Natural killer cell (primary cell): ENCODE data around the gene S1PR2. TPM values are rescaled to one million over a fixed set of nuclear protein-coding genes. Genes with fewer than 3 reads are reported as not detected.

Experiments used
- ATAC-seq, 3 donors: fragments of 150-1000 bp in 2 of 3; fragments of 200-7000 bp in 1 of 3; cut with Tn5 transposase; 1 replicate in 1 of 3; 2 replicates in 2 of 3; pipeline ENCODE4 v1.10.0; 2021; ENCODE audit warnings: mild to moderate bottlenecking in 2 of 3, moderate library complexity in 2 of 3
- DNase-seq, 2 donors: peaks; one replicate each; pipeline versions ENCODE4 v3.0.0 to v3.0.0-alpha.2; 2013 to 2021; ENCODE audit warnings: mixed read lengths in 1 of 2
- H3K27ac ChIP-seq: one replicate; pipeline ENCODE4 v1.5.1; 2013; ENCODE audit warnings: mild to moderate bottlenecking, low read length
- H3K27me3 ChIP-seq: one replicate; pipeline ENCODE4 v1.6.1; 2013; ENCODE audit warnings: low read length; ENCODE audit not compliant: control insufficient read depth, insufficient read depth
- H3K36me3 ChIP-seq: one replicate; pipeline ENCODE4 v1.6.1; 2013; ENCODE audit warnings: low read length; ENCODE audit not compliant: control insufficient read depth, insufficient read depth
- H3K4me1 ChIP-seq: one replicate; pipeline ENCODE4 v1.6.1; 2013; ENCODE audit warnings: low read length; ENCODE audit not compliant: control insufficient read depth, insufficient read depth
- H3K4me3 ChIP-seq: one replicate; pipeline ENCODE4 v1.5.1; 2013; ENCODE audit warnings: low read length
- H3K9me3 ChIP-seq: one replicate; pipeline ENCODE4 v1.6.1; 2013; ENCODE audit warnings: low read length; ENCODE audit not compliant: control insufficient read depth, insufficient read depth
- H3K27ac Mint-ChIP-seq, 2 donors: one replicate each; pipeline ENCODE4 v1.8.0; 2022; ENCODE audit warnings: mild to moderate bottlenecking in 2 of 2, mixed read lengths in 2 of 2, moderate library complexity in 1 of 2
- H3K27me3 Mint-ChIP-seq, 2 donors: one replicate each; pipeline ENCODE4 v1.8.0; 2022; ENCODE audit warnings: low read depth in 2 of 2, mixed read lengths in 2 of 2
- H3K36me3 Mint-ChIP-seq: one replicate; pipeline ENCODE4 v1.8.0; 2022; ENCODE audit warnings: mixed read lengths
- H3K4me1 Mint-ChIP-seq, 2 donors: one replicate each; pipeline ENCODE4 v1.8.0; 2022; ENCODE audit warnings: mixed read lengths in 2 of 2
- H3K4me3 Mint-ChIP-seq: one replicate; pipeline ENCODE4 v1.8.0; 2022; ENCODE audit warnings: mild to moderate bottlenecking, moderate library complexity, mixed read lengths
- H3K9me3 Mint-ChIP-seq, 2 donors: one replicate each; pipeline ENCODE4 v1.8.0; 2022; ENCODE audit warnings: mixed read lengths in 2 of 2
- WGBS: methylation state at CpG from one replicate; pipeline ENCODE4 v1.1.7; 2013; ENCODE audit warnings: missing lambda C conversion rate; ENCODE audit not compliant: insufficient coverage; 5-methylcytosine and 5-hydroxymethylcytosine counted together
- intact Hi-C: fragments of 100-400 bp; cut with micrococcal nuclease; formaldehyde crosslinking; loops from one replicate; pipeline ENCODE4 v1.14.2; 2022
- total RNA-seq, 4 donors: library from RNA; stranded (reverse); fragments of 120-200 nt in 1 of 4; gene quantifications; one replicate each; pipeline versions ENCODE4 v1.2.3 to v1.2.4, GENCODE V29; 2013 to 2022
- TF ChIP-seq, protein P1 (sequence below): fragments of 200-600 bp; IDR thresholded peaks from one replicate; pipeline ENCODE4 v1.8.0; 2022; ENCODE audit warnings: antibody characterized with exemption

S1PR2 gene
- total RNA-seq, 3 donors from 2014 or later (not counting 1 experiment from before 2014, with no cell fraction given), result 6.8 to 12.6 (median 9.5) TPM

DNA sequence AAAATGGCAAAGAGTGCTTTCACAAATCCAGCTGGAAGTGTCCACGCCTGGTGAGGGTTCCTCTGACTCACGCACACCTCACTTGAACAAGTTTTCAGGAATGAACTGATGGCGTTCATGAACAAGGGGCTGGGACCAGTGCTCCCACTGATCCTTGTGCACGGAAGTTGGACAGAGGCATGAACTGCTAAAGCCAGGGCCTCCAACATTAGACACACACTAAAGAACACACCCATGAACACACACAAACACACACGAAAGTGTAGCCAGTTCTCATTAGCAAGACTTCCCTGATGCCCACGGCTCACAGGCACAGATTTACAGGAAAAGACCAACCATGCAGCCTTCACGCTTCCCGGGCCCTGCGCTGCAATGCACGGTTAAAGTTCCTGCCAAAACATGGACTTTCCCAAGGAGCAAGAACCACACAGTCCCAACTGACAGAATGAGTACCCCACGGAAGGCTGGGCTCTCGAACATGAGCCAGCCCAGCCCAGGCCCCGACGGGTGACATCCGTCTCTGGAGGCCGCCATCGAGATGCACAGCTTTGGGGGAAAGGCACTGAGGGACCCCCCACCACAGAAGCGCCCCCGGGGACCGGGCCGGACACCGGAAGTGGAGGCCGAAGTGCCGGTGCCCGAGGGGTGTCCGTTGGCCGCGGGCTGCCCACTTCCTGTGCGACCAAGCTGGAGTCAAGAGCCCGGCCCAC lies 37.2 kb downstream of the S1PR2 start:
- TF ChIP-seq, protein P1, sequence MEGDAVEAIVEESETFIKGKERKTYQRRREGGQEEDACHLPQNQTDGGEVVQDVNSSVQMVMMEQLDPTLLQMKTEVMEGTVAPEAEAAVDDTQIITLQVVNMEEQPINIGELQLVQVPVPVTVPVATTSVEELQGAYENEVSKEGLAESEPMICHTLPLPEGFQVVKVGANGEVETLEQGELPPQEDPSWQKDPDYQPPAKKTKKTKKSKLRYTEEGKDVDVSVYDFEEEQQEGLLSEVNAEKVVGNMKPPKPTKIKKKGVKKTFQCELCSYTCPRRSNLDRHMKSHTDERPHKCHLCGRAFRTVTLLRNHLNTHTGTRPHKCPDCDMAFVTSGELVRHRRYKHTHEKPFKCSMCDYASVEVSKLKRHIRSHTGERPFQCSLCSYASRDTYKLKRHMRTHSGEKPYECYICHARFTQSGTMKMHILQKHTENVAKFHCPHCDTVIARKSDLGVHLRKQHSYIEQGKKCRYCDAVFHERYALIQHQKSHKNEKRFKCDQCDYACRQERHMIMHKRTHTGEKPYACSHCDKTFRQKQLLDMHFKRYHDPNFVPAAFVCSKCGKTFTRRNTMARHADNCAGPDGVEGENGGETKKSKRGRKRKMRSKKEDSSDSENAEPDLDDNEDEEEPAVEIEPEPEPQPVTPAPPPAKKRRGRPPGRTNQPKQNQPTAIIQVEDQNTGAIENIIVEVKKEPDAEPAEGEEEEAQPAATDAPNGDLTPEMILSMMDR, result no peak
- no peaks in the 10 kb centered on the region for H3K27me3 Mint-ChIP-seq
- Histone ChIP-seq H3K27ac (peak overlapping the region; percentile 52), H3K4me3 (peak overlapping the region; percentile 65), H3K9me3 (no peaks in the 10 kb centered on the region), H3K27me3 (no peaks in the 10 kb centered on the region), H3K4me1 (peaks cover 39% of the 10 kb centered on the region), H3K36me3 (peaks cover 10% of the 10 kb centered on the region)
- DNase-seq, result peak in 1 of 2 donors; percentile 42
- WGBS, result under 1% methylated on average over 30 of the region's 30 CpGs
- H3K36me3 Mint-ChIP-seq, result no peaks in the 10 kb centered on the region
- H3K9me3 Mint-ChIP-seq, result no peaks in the 10 kb centered on the region
- no peak for ATAC-seq
- intact Hi-C loops, result loop anchor here (2.0 kb wide), 1 partner anchor 37 kb away; the partner anchor contains the start of gene S1PR2
- H3K4me3 Mint-ChIP-seq, result peak overlapping the region; percentile 93
- peaks cover 34 to 36% of the 10 kb centered on the region in 2 donors for H3K4me1 Mint-ChIP-seq
- H3K27ac Mint-ChIP-seq, result peak overlapping the region; percentile 86 to 94

DNA sequence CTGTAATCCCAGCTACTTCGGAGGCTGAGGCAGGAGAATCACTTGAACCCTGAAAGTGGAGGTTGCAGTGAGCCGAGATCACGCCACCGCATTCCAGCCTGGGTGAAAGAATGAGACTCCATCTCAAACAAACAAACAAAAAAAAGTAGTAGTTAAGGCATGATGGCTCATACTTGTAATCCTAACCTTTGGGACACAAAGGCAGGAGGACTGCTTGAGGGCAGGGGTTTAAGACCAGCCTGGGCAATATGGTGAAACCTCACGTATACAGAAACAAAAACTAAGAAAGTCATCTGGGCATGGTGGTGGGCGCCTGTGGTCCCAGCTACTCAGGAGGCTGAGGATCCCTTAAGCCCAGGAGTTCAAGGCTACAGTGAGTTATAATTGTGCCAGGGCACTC lies 38.2 kb downstream of the S1PR2 start:
- peaks cover 35 to 37% of the 10 kb centered on the region in 2 donors for H3K4me1 Mint-ChIP-seq
- H3K9me3 Mint-ChIP-seq, result no peaks in the 10 kb centered on the region
- Histone ChIP-seq H3K4me3 (no peak overlapping the region), H3K27ac (no peak overlapping the region), H3K9me3 (no peaks in the 10 kb centered on the region), H3K27me3 (no peaks in the 10 kb centered on the region), H3K36me3 (peaks cover 12% of the 10 kb centered on the region), H3K4me1 (peaks cover 30% of the 10 kb centered on the region)
- DNase-seq (no peak), ATAC-seq (no peak)
- peak overlapping the region in 1 of 2 donors; percentile 51 for H3K27ac Mint-ChIP-seq
- H3K27me3 Mint-ChIP-seq, result no peaks in the 10 kb centered on the region
- WGBS, result 77% methylated on average over 3 of the region's 6 CpGs
- no peaks in the 10 kb centered on the region for H3K36me3 Mint-ChIP-seq
- intact Hi-C loops, result no loop called here
- peak overlapping the region; percentile 62 for H3K4me3 Mint-ChIP-seq
- TF ChIP-seq, protein P1, result no peak

DNA sequence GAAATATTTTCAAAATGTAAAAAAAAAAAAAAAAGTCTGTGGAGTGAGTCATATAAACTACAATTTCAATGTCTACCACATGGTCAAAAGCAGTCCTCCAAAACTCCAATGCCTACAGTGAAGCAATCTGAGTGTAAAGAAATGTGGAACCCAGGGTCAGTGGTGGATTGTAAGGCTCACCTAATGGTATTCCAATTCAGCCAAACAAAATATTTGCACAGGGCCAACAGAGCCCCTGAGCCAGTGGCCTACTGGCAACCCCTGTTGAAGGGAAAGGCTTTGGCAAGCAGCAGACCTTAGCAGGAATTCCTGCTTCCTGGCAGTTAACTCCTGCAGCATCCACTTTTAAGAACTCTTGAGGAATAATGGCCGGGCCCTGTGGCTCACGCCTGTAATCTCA lies 39.8 kb downstream of the S1PR2 start:
- no peaks in the 10 kb centered on the region for H3K36me3 Mint-ChIP-seq
- H3K4me3 ChIP-seq, result no peak overlapping the region
- H3K27ac ChIP-seq, result no peak overlapping the region
- H3K4me1 Mint-ChIP-seq, result peaks cover 35 to 46% of the 10 kb centered on the region in 2 donors
- intact Hi-C loops, result no loop called here
- no peaks in the 10 kb centered on the region for H3K27me3 ChIP-seq
- H3K27me3 Mint-ChIP-seq, result no peaks in the 10 kb centered on the region
- H3K9me3 Mint-ChIP-seq, result no peaks in the 10 kb centered on the region
- TF ChIP-seq, protein P1, result no peak
- no peak for ATAC-seq
- WGBS, result 79% methylated on average over 2 of the region's 2 CpGs
- no peak overlapping the region for H3K4me3 Mint-ChIP-seq
- H3K36me3 ChIP-seq, result peaks cover 12% of the 10 kb centered on the region
- DNase-seq, result no peak
- no peak overlapping the region for H3K27ac Mint-ChIP-seq
- H3K9me3 ChIP-seq, result no peaks in the 10 kb centered on the region
- H3K4me1 ChIP-seq, result peaks cover 30% of the 10 kb centered on the region
